CD4-positive, alpha-beta T cell (primary cell): ENCODE data around the gene GEMIN4. TPM values are rescaled to one million over a fixed set of nuclear protein-coding genes. Genes with fewer than 3 reads are reported as not detected.

Experiments
- ATAC-seq: fragments of 200-7000 bp; cut with Tn5 transposase; one replicate; pipeline ENCODE4 v1.10.0; 2022; ENCODE audit warnings: mild to moderate bottlenecking; ENCODE audit not compliant: poor library complexity
- CTCF ChIA-PET: fragments of 350-600 bp; sonication (Branson Sonifier 250); formaldehyde crosslinking; loops from one replicate; lab custom pipeline; 2021; ENCODE audit warnings: antibody characterized with exemption, inconsistent platforms; lab: Charles Lee
- POLR2A ChIA-PET: fragments of 350-600 bp; sonication (Branson Sonifier 250); formaldehyde crosslinking; loops from one replicate; lab custom pipeline; 2021; ENCODE audit warnings: antibody characterized with exemption, inconsistent platforms; lab: Charles Lee
- DNase-seq, 14 experiments: peaks; one replicate each; pipeline ENCODE4 v3.0.0-alpha.2; 2013 to 2020; ENCODE audit warnings: mixed read lengths in 2 of 14
- H3K27ac ChIP-seq, 2 donors: one replicate each; pipeline versions ENCODE4 v1.5.1 to v1.7.0; 2013; ENCODE audit warnings: low read length in 2 of 2, low read depth in 1 of 2, mild to moderate bottlenecking in 1 of 2
- H3K27me3 ChIP-seq, 2 experiments: 1 replicate in 1 of 2; 2 replicates in 1 of 2; pipeline versions ENCODE4 v1.6.1 to v1.7.0; 2013; ENCODE audit warnings: low read length in 2 of 2, control low read depth in 1 of 2, mild to moderate bottlenecking in 1 of 2, moderate library complexity in 1 of 2; ENCODE audit not compliant: insufficient read depth in 2 of 2, control insufficient read depth in 1 of 2
- H3K36me3 ChIP-seq: one replicate; pipeline ENCODE4 v1.6.1; 2013; ENCODE audit warnings: low read length, control low read depth; ENCODE audit not compliant: insufficient read depth
- H3K4me1 ChIP-seq: one replicate; pipeline ENCODE4 v1.6.1; 2013; ENCODE audit warnings: low read length, control low read depth; ENCODE audit not compliant: insufficient read depth
- H3K4me3 ChIP-seq: one replicate; pipeline ENCODE4 v1.5.1; 2013; ENCODE audit warnings: mild to moderate bottlenecking, low read length, moderate library complexity
- H3K9me3 ChIP-seq, 2 experiments: 1 replicate in 1 of 2; 2 replicates in 1 of 2; pipeline versions ENCODE4 v1.6.1 to v1.7.0; 2013; ENCODE audit warnings: low read length in 2 of 2, mild to moderate bottlenecking in 2 of 2, control low read depth in 1 of 2, moderate library complexity in 1 of 2; ENCODE audit not compliant: control insufficient read depth in 1 of 2, insufficient read depth in 1 of 2
- H3K27ac Mint-ChIP-seq: one replicate; pipeline ENCODE4 v1.8.0; 2020; ENCODE audit warnings: mixed read lengths
- H3K27me3 Mint-ChIP-seq: one replicate; pipeline ENCODE4 v1.8.0; 2021; ENCODE audit warnings: mixed read lengths
- H3K36me3 Mint-ChIP-seq: one replicate; pipeline ENCODE4 v1.8.0; 2021; ENCODE audit warnings: low read depth, mixed read lengths
- H3K4me1 Mint-ChIP-seq: one replicate; pipeline ENCODE4 v1.8.0; 2021; ENCODE audit warnings: low read depth, mixed read lengths
- H3K4me3 Mint-ChIP-seq: one replicate; pipeline ENCODE4 v1.8.0; 2020; ENCODE audit warnings: mild to moderate bottlenecking, mixed read lengths
- H3K9me3 Mint-ChIP-seq: one replicate; pipeline ENCODE4 v1.8.0; 2020; ENCODE audit warnings: mixed read lengths
- intact Hi-C, 2 experiments: fragments of 100-400 bp; cut with DNase I in 1 of 2; cut with micrococcal nuclease in 1 of 2; formaldehyde crosslinking; loops; one replicate each; pipeline versions ENCODE4 v1.15.1 to v1.9.0; 2023 to 2025; cut with DNase I, micrococcal nuclease
- total RNA-seq, 174 experiments: library from RNA in 2 of 174; stranded (reverse) in 2 of 174; gene quantifications; one replicate each; pipeline ENCODE4 v1.2.3 and lab custom pipeline; 2021 to 2026
- TF ChIP-seq, protein P1 (sequence below): fragments of 200-600 bp; IDR thresholded peaks from one replicate; pipeline ENCODE4 v1.8.0; 2022; ENCODE audit warnings: antibody characterized with exemption, mild to moderate bottlenecking

Gene GEMIN4
- total RNA-seq, 2 experiments from 2014 or later = 16.0 to 18.0 TPM

DNA sequence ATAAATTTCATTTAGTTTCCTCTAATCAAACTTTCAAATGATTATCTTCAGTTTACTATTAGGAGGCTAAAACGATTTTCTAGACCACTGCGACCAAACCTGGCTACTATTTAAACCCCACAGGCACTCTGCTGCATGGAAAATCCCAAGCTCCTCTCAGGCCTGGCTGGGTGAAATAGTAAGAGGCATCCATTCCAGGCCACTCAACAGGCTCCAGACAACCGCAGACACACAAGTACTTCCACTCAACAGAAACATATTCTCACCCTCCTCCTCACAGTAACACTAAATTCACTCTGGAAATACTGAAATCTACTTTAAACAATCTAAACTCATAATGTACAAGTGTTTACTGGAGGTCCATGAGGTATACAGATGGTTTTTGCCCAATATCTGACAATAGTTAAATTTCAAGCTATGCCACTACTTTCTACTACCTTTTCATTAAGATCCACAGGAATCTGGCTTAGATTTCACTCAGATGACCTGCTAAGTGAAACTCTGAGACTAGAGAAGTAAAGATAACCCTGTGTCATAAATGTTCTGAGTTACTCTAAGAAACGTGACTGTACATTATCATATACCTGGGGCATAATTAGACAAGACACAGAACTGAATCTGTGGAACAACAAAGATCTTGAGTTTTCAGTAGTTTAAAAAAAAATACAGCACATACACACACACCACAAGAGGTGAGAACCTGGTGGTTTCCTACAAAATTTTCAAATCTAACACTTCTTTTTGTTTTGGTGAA, 47.8 kb downstream of the GEMIN4 start:
- no peak overlapping the region for H3K27ac ChIP-seq
- ATAC-seq (no peak), DNase-seq (no peak)
- H3K4me1 ChIP-seq = peaks cover 2% of the 10 kb centered on the region
- TF ChIP-seq, protein P1, sequence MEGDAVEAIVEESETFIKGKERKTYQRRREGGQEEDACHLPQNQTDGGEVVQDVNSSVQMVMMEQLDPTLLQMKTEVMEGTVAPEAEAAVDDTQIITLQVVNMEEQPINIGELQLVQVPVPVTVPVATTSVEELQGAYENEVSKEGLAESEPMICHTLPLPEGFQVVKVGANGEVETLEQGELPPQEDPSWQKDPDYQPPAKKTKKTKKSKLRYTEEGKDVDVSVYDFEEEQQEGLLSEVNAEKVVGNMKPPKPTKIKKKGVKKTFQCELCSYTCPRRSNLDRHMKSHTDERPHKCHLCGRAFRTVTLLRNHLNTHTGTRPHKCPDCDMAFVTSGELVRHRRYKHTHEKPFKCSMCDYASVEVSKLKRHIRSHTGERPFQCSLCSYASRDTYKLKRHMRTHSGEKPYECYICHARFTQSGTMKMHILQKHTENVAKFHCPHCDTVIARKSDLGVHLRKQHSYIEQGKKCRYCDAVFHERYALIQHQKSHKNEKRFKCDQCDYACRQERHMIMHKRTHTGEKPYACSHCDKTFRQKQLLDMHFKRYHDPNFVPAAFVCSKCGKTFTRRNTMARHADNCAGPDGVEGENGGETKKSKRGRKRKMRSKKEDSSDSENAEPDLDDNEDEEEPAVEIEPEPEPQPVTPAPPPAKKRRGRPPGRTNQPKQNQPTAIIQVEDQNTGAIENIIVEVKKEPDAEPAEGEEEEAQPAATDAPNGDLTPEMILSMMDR = no peak
- Mint-ChIP-seq H3K27me3 (no peaks in the 10 kb centered on the region), H3K36me3 (peaks cover 43% of the 10 kb centered on the region), H3K27ac (peak overlapping the region; percentile 42), H3K4me1 (peaks cover 16% of the 10 kb centered on the region), H3K4me3 (no peak overlapping the region), H3K9me3 (no peaks in the 10 kb centered on the region)
- H3K9me3 ChIP-seq = no peaks in the 10 kb centered on the region
- intact Hi-C loops = loop anchor here in 1 of 2 experiments (10.0 kb wide), 1 partner anchor 319 kb away; no protein-coding TSS in a partner anchor
- ChIA-PET POLR2A (interaction anchor here (1.8 kb wide), 1 partner anchor 11 kb away, joined by 5 read pairs; no protein-coding TSS in a partner anchor), CTCF (interaction anchor here (0.5 to 1.7 kb wide), 2 partner anchors 24 to 292 kb away, joined by 3 read pairs; no protein-coding TSS in a partner anchor)
- no peaks in the 10 kb centered on the region for H3K27me3 ChIP-seq
- peaks cover 24% of the 10 kb centered on the region for H3K36me3 ChIP-seq
- no peak overlapping the region for H3K4me3 ChIP-seq

DNA sequence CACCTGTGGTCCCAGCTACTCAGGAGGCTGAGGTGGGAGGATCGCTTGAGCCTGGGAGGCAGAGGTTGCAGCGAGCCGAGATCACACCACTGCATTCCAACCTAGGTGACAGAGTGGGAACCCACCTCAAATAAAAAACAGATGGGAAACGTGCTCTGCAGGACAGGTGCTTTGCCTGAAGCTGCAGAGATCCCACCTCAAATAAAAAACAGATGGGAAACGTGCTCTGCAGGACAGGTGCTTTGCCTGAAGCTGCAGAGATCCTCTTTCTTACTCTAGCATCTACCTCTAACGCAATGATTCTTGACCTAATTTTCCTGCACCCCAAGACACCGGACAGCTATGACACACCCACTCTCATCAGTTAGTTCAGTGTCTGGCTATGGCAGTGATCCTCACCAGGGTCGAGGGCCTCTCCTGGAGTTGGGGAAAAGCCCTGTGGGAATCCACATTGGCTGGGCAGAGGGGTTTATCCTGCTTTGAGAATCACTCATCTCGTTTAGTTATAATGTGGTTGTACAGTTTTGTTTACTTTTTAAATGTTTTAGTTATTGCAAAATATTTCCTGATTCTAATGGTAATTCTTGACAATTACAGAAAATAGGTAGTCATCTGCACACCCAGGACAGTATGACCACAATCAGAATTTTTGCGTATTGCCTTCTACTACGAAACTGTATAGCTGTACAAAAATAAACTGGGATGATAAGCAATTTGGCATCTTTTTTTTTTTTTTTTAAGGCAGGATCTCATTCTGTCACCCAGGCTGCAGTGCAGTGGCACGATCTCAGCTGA, 48.8 kb downstream of the GEMIN4 start:
- POLR2A ChIA-PET = interaction anchor here (0.6 kb wide), 1 partner anchor 9 kb away, joined by 4 read pairs; no protein-coding TSS in a partner anchor
- intact Hi-C loops = loop anchor here in 1 of 2 experiments (10.0 kb wide), 1 partner anchor 318 kb away; no protein-coding TSS in a partner anchor

More for the DNA sequence above, 48.8 kb downstream of the GEMIN4 start:
- TF ChIP-seq, protein P1 = no peak
- Histone ChIP-seq H3K9me3 (no peaks in the 10 kb centered on the region), H3K36me3 (peaks cover 15% of the 10 kb centered on the region), H3K27me3 (no peaks in the 10 kb centered on the region), H3K27ac (no peak overlapping the region), H3K4me1 (no peaks in the 10 kb centered on the region), H3K4me3 (no peak overlapping the region)
- CTCF ChIA-PET = no interaction called here
- ATAC-seq (no peak), DNase-seq (no peak)
- Mint-ChIP-seq H3K9me3 (no peaks in the 10 kb centered on the region), H3K4me1 (peaks cover 10% of the 10 kb centered on the region), H3K4me3 (no peak overlapping the region), H3K36me3 (peaks cover 39% of the 10 kb centered on the region), H3K27ac (no peak overlapping the region), H3K27me3 (no peaks in the 10 kb centered on the region)
